NCI-H2227 (cell line): ENCODE results near the gene MTHFD1L.
A peak's percentile ranks its signal among the peaks of the same experiment; 100 is the strongest.

ENCODE experiments used
- DNase-seq: peaks from one replicate; lab custom pipeline; 2025; ENCODE audit not compliant: unreplicated experiment; lab: John Stamatoyannopoulos, UW

Gene MTHFD1L

GRCh38 chr6:151088963-151089362 is 223.5 kb downstream of the MTHFD1L start:
- DNase-seq = no peak

GRCh38 chr6:151089978-151090377 is 224.5 kb downstream of the MTHFD1L start:
- DNase-seq = peak; percentile 49

- no peak for DNase-seq
Observed at GRCh38 chr6:151091571-151091970, 226.1 kb downstream of the MTHFD1L start.

- no peak for DNase-seq
Observed at GRCh38 chr6:151092591-151092990, 227.1 kb downstream of the MTHFD1L start.

GRCh38 chr6:151093706-151094105 is 228.2 kb downstream of the MTHFD1L start:
- DNase-seq = no peak

DNA sequence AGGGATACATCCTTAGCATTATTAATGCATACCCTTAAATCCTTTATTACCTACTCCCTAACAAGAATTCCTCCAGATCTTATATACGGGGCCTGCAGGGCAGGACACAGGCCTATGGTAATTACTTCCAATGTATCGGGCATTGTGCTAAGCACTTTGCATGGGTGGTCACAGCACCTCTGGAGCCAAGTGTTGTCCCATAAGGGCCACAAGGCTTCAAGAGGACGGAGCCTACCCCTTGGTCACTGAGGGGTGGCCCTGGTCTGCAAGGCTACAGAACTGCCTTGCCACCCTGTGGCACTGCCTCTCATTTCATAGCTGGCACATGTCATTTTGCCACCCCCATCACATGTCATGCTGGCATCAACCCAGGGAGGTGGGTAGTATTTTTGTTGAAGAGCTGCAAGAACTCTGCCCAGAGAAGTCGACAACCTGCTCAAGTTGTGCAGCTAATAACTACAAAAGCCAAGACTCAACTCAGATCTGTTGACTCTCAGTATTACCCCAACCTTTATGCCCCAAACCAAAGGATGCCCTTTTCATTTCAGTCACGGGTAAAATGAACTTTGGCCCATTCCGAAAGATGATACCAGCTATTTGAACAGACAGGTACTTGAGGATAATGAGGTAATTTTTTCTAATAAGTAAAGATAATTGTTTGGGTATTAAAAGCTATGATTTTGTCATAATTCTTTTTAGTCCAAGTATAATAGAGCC is 230.2 kb downstream of the MTHFD1L start:
- DNase-seq = peak; percentile 79

- DNase-seq = peak; percentile 79
Observed at GRCh38 chr6:151096255-151096612, 230.7 kb downstream of the MTHFD1L start.

DNA sequence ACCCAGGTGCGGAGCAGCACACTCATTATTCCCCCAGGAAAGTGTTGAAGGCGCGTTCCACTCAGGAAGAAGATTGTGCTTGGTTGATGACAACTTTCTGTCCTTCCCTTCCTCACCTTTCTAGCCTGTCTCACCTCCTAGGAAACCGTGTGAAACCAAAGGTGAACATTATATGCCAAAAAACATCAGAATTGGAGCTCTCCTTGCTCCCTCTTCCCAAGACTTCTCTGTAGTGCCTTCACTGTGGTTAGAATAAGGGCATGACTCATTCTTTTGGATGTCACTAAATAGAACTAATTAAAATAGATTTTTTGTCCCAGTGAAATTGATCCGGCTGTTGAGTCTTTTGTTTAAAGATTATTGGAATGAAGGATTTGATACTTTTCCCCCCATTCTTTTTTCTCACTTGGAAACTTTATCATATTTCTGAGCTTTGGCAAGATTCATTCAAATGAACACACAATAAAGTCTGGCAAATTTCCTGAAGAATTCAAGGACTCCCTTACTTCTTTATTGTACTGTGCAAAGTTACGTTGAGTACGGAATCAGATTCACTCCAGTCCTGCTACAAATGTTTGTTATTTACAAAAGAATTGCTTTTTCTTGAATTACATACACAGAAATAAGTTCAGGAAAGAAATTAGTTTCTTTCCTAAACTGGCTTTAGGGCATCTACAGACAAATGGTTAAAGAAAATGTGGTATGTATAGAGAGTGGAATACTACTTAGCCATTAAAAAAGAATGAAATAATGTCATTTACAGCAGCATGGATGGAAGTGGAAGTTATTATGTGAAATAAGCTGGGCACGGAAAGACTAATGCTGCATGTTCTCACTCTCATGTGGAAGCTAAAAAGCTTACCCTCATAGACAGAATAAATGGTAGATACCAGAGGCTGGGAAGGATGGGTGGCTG is 231.4 kb downstream of the MTHFD1L start:
- DNase-seq = no peak

DNA sequence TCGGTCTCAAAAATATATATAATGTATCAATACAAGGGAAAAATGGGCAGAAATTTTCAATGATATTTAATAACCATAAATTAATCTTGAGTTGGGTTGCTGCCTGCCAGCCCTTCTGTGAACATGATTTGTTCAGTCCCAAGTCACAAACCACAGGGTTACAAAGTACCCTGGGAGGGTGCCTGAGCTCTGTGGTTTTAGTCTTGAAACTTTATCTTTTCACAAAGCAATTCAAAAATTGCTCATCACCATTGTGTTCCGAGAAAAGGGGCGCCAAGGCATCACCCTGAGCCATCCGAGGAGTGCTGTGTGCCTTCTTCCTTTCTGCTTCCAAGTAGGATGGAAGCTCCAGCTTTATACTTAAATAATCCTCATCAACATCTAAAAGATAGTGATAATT is 232.7 kb downstream of the MTHFD1L start:
- no peak for DNase-seq

- DNase-seq = no peak
Observed at GRCh38 chr6:151100326-151100725, 234.8 kb downstream of the MTHFD1L start.

DNA sequence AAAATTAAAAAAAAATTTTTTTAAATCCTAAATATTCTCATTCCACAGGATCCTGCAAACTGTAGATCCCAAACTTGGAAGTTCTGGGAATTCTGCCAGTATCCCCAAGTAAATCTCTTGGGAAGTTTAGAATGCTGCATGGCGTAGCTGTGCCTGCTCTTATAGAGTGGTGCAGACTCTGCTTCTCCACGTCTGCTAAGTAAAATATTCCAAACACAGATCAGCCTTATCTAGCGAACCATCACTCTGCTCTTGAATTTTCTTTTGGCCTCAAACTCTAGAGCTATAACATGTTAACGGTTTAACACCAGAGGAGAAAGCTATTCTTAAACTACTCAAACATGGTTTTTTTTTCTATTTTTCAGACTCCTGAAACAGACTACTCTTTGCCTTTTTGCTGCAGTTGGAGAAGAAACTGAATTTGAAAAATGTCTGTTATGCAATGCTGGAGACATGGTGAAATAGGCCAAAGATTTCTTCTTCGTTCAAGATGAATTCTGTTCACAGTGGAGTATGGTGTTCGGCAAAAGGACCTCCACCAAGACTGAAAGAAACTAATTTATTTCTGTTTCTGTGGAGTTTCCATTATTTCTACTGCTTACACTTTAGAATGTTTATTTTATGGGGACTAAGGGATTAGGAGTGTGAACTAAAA is 235.8 kb downstream of the MTHFD1L start:
- no peak for DNase-seq

- DNase-seq = no peak
Observed at GRCh38 chr6:151101816-151102694, 236.6 kb downstream of the MTHFD1L start.

DNA sequence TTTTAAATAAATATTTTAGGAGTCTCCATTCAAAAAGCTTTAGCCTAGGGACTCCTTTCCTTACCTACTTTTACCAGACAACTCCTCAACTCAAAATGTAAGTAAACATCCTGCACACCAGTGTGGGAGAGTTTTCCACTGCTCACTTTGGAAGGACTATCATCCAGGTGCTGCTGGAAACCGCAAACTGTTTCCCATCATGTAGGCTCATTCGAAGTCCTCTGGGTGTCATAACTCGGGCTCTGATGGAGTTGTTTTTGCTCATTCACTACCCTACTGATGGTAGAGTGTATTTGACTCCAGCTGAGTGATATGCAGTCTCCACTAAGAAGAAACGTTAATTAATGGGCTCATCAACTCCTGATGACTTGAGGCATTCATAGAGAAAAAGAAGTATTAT is 237.8 kb downstream of the MTHFD1L start:
- no peak for DNase-seq

DNA sequence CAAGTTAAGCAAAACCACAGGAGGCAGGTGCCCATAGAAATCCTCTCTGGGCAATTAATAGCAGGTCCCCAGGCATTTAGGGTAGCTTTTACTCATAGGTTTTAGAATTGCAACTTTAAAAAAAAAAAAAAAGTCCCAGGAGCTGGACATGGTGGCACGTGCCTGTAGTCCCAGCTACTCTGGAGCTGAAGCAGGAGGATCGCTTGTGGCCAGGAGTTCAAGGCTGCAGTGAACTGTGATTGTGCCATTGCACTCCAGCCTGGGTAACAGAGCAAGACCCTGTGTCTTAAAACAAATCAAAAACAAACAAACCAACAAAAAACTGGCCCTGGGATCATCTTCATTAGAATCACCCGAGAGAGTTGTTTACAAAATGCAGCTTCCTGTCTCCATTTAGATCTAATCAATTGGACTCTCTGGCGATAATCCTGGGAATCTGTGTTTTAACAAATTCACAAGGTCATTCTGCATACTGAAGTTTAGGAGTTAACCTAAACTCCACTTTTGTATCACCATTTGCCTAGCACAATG is 242.5 kb downstream of the MTHFD1L start:
- no peak for DNase-seq

- DNase-seq = no peak
Observed at GRCh38 chr6:151108548-151108947, 243.0 kb downstream of the MTHFD1L start.

- DNase-seq = no peak
Observed at GRCh38 chr6:151109361-151109760, 243.9 kb downstream of the MTHFD1L start.

- DNase-seq = no peak
Observed at GRCh38 chr6:151109869-151110575, 244.5 kb downstream of the MTHFD1L start.

- no peak for DNase-seq
Observed at GRCh38 chr6:151110576-151110905, 245.0 kb downstream of the MTHFD1L start.

DNA sequence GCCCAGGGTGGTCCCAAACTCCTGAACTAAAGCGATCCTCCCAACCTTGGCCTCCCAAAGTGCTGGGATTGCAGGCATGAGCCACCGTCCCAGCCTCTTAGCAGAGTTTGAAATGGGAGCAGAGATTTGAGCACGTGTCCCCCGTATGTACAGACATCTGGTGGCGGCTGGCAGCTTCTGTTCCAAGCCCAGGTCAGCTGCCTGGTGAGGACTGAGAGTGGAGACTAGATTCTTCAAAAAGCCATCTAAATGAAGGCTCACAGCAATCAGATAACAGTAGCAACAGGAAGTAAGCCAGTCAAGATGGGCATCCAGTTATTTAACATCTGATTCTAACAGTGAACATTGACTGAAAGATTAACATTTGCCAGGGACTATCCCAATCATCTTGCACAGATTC is 246.2 kb downstream of the MTHFD1L start:
- DNase-seq = no peak

DNA sequence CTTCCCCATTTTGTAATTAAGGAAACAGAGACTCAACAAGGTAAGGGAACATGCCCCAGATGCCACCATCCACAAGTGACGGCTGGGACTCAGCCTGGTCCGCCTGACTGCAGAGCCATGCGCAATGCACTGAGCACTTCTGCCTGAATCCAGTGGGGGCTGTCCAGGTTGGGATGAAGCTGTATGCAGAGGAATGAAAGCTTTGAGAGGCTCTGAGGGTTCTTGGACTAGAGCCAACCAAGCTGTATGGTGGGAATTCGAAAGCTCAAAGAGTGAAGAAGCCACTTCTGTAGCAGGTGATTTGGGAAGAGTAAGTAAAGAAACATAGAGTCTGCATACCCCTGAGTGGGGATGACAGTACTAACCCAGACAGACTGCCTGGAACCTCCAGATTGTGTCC is 246.6 kb downstream of the MTHFD1L start:
- DNase-seq = no peak
